K562 (cell line): ENCODE data around the gene ING5. TPM values are rescaled to one million over a fixed set of nuclear protein-coding genes. Genes with fewer than 3 reads are reported as not detected.

ENCODE experiments used
- ATAC-seq: fragments of 200-7000 bp; cut with Tn5 transposase; 3 replicates; pipeline ENCODE4 v1.9.1; 2020; ENCODE audit warnings: moderate library complexity
- Bru-seq: library from RNA; stranded (reverse); fragments of 400-500 nt; gene quantifications from one replicate; lab custom pipeline; 2021; lab: Mats Ljungman, UMichigan
- BruChase-seq, 2 experiments: library from RNA; stranded (reverse); fragments of 400-500 nt; gene quantifications; one replicate each; lab custom pipeline; 2021; lab: Mats Ljungman, UMichigan
- BruUV-seq: library from RNA; stranded (reverse); fragments of 400-500 nt; replicated peaks from 2 replicates; lab custom pipeline; 2021; lab: Mats Ljungman, UMichigan
- CTCF ChIA-PET: fragments of 300-600 bp; formaldehyde crosslinking; extraction: SDS; loops from one replicate; lab custom pipeline; 2021; ENCODE audit warnings: low intra/inter-chr PET ratio; lab: Yijun Ruan, JAX
- POLR2A ChIA-PET: fragments of 300-600, 350-650 bp; sonication (Branson Sonifier 250); formaldehyde crosslinking; extraction: SDS; loops from one replicate; lab custom pipeline; 2021; ENCODE audit warnings: antibody characterized with exemption, inconsistent platforms; lab: Yijun Ruan, JAX
- DNase-seq, 4 experiments: peaks; one replicate each; pipeline versions ENCODE4 v3.0.0 to v3.0.0-alpha.2; 2011 to 2018; ENCODE audit warnings: low spot score in 3 of 4, mixed read lengths in 3 of 4; ENCODE audit errors: extremely low read depth in 1 of 4
- FAIRE-seq: peaks from 2 replicates; lab custom pipeline; 2011; peaks lifted over from hg19 to GRCh38; lab: Jason Lieb, UNC
- H2AFZ ChIP-seq: 2 replicates; pipeline ENCODE4 v1.6.0; 2011; ENCODE audit warnings: low read depth, low read length, control low read depth, inconsistent platforms
- H3K27ac ChIP-seq: fragments of 200-600 bp; 3 replicates; pipeline ENCODE4 v1.8.0; 2011; ENCODE audit warnings: low read depth, mild to moderate bottlenecking, control low read depth, inconsistent platforms, low read length, moderate library complexity, mixed read lengths; ENCODE audit errors: extremely low read depth
- H3K27me3 ChIP-seq, 2 experiments: fragments of 300-600 bp in 1 of 2; 2 replicates in 1 of 2; 3 replicates in 1 of 2; pipeline versions ENCODE4 v1.6.0 to v1.8.0; 2011; ENCODE audit warnings: inconsistent platforms in 2 of 2, low read length in 2 of 2, mild to moderate bottlenecking in 1 of 2, mixed read lengths in 1 of 2, moderate library complexity in 1 of 2; ENCODE audit not compliant: control insufficient read depth in 2 of 2, insufficient read depth in 2 of 2
- H3K36me3 ChIP-seq: fragments of 300-600 bp; 3 replicates; pipeline ENCODE4 v1.8.0; 2011; ENCODE audit warnings: mild to moderate bottlenecking, low read length, inconsistent platforms; ENCODE audit not compliant: control insufficient read depth, insufficient read depth
- H3K4me1 ChIP-seq, 2 experiments: fragments of 200-600 bp in 1 of 2; replicated peaks in 1 of 2; 2 replicates in 1 of 2; 3 replicates in 1 of 2; pipeline versions ENCODE4 v1.5.1 to v1.8.0; 2011; ENCODE audit warnings: inconsistent platforms in 2 of 2, low read length in 2 of 2, mild to moderate bottlenecking in 1 of 2, mixed read lengths in 1 of 2, moderate library complexity in 1 of 2; ENCODE audit not compliant: control insufficient read depth in 2 of 2, insufficient read depth in 2 of 2
- H3K4me2 ChIP-seq: 2 replicates; pipeline ENCODE4 v1.6.1; 2011; ENCODE audit warnings: low read length, control low read depth, inconsistent platforms, mixed read lengths; ENCODE audit not compliant: insufficient read depth
- H3K4me3 ChIP-seq: fragments of 200-600 bp; sonication (generic), shearing (Covaris generic); 2 replicates; pipeline ENCODE4 v1.5.1; 2016; ENCODE audit warnings: control low read depth, inconsistent platforms
- H3K79me2 ChIP-seq: fragments of 200-600 bp; 3 replicates; pipeline ENCODE4 v1.8.0; 2011; ENCODE audit warnings: low read length, inconsistent platforms; ENCODE audit not compliant: control insufficient read depth, insufficient read depth
- H3K9ac ChIP-seq, 2 experiments: 2 replicates each; pipeline versions ENCODE4 v1.6.0 to v1.6.1; 2011; ENCODE audit warnings: low read depth in 2 of 2, low read length in 2 of 2, control low read depth in 1 of 2, inconsistent platforms in 1 of 2, mild to moderate bottlenecking in 1 of 2, mixed read lengths in 1 of 2; ENCODE audit not compliant: insufficient read depth in 1 of 2
- H3K9me1 ChIP-seq: one replicate; pipeline ENCODE4 v1.6.0; 2011; ENCODE audit warnings: inconsistent platforms, mild to moderate bottlenecking, low read length, moderate library complexity; ENCODE audit not compliant: control insufficient read depth, insufficient read depth
- H3K9me3 ChIP-seq: replicated peaks from 2 replicates; pipeline ENCODE4 v1.5.1; 2011; ENCODE audit warnings: low read depth, low read length, inconsistent platforms; ENCODE audit not compliant: control insufficient read depth, insufficient read depth
- H4K20me1 ChIP-seq: replicated peaks from 2 replicates; pipeline ENCODE4 v1.6.1; 2011; ENCODE audit warnings: low read length, inconsistent platforms, mixed read lengths; ENCODE audit not compliant: control insufficient read depth, insufficient read depth
- CAMTA2 ChIP-seq: fragments of 250-450 bp; sonication (Bioruptor Pico); conservative IDR thresholded peaks from 2 replicates; pipeline ENCODE4 v1.5.1; 2022
- EP300 ChIP-seq: IDR thresholded peaks from 2 replicates; pipeline ENCODE4 v1.6.1; 2012; ENCODE audit warnings: low read length, improper control_type of control experiment
- GTF2A2 ChIP-seq: IDR thresholded peaks from 2 replicates; pipeline ENCODE4 v1.6.1; 2016; ENCODE audit warnings: mild to moderate bottlenecking, missing genetic modification characterization, missing compliant biosample characterization
- KAT7 ChIP-seq: sonication (generic); formaldehyde crosslinking; IDR thresholded peaks from 2 replicates; pipeline ENCODE4 v1.8.0; 2022; ENCODE audit warnings: missing genetic modification reagents, mild to moderate bottlenecking, borderline replicate concordance
- MEF2A ChIP-seq: IDR thresholded peaks from 2 replicates; pipeline ENCODE4 v1.6.1; 2011; ENCODE audit warnings: low read depth, mild to moderate bottlenecking, low read length, moderate library complexity; ENCODE audit not compliant: control insufficient read depth
- PHF21A ChIP-seq: fragments of 450-650 bp; IDR thresholded peaks from 2 replicates; pipeline ENCODE4 v1.6.1; 2017; ENCODE audit warnings: low read depth, borderline replicate concordance
- U2AF2 ChIP-seq: fragments of 200-400 bp; formaldehyde crosslinking; optimal IDR thresholded peaks from 2 replicates; pipeline ENCODE3; 2017; ENCODE audit warnings: low read depth, mild to moderate bottlenecking, low read length
- ZNF217 ChIP-seq: sonication (generic); formaldehyde crosslinking; IDR thresholded peaks from 2 replicates; pipeline ENCODE4 v1.8.0; 2022; ENCODE audit warnings: mild to moderate bottlenecking, missing genetic modification reagents
- ZNF280A ChIP-seq: fragments of 450-650 bp; IDR thresholded peaks from 2 replicates; pipeline ENCODE4 v1.6.1; 2018; ENCODE audit warnings: mild to moderate bottlenecking, low read depth; ENCODE audit not compliant: partially characterized antibody
- ZNF583 ChIP-seq: fragments of 250-450 bp; sonication (Bioruptor Pico); IDR thresholded peaks from 2 replicates; pipeline ENCODE4 v1.4.0; 2020
- WGBS: fragments of 100-300 bp; shearing (Covaris generic); methylation state at CpG from one replicate; pipeline ENCODE4 v1.1.6; 2016; ENCODE audit warnings: low coverage, mixed read lengths; ENCODE audit not compliant: insufficient coverage; ENCODE audit errors: missing lambda C conversion rate; 5-methylcytosine and 5-hydroxymethylcytosine counted together
- in situ Hi-C: fragments of 300-500 bp; cut with MboI; formaldehyde crosslinking; loops from 4 replicates; pipeline ENCODE4 v1.15.0; 2018; ENCODE audit warnings: inconsistent platforms, mixed read lengths
- intact Hi-C: fragments of 100-400 bp; cut with micrococcal nuclease; formaldehyde crosslinking; loops from 2 replicates; pipeline ENCODE4 v1.14.2; 2022
- long read RNA-seq, 3 experiments: library from polyadenylated mRNA in 2 of 3; library from RNA in 1 of 3; unstranded in 2 of 3; stranded (forward) in 1 of 3; transcript quantifications; one replicate each; pipeline ENCODE4 v2.0.0, GENCODE V29; 2019 to 2022
- polyA minus RNA-seq, 3 experiments: library from RNA; depleted of rRNA, polyadenylated mRNA; stranded (reverse); fragments of >200 nt; gene quantifications; 2 replicates each; pipeline ENCODE4 v1.2.3, GENCODE V29; 2011
- polyA plus RNA-seq, 8 experiments: library from polyadenylated mRNA; depleted of rRNA in 4 of 8; stranded (reverse) in 5 of 8; unstranded in 3 of 8; fragments of >200 nt; fragmentation: Nextera tagmentation in 2 of 8; fragmentation: Illumina TruSeq in 1 of 8; extraction: Ambion mirVana in 2 of 8; extraction: Trizol in 1 of 8; gene quantifications; 2 replicates each; pipeline versions ENCODE4 v1.2.1 to v1.2.3, GENCODE V29; 2011 to 2014; ENCODE audit warnings: inconsistent platforms in 1 of 8, missing spikeins in 1 of 8
- total RNA-seq, 7 experiments: library from RNA; depleted of rRNA in 6 of 7; stranded (reverse); fragments of >200 nt in 6 of 7; fragmentation: Illumina TruSeq in 2 of 7; extraction: Trizol in 2 of 7; gene quantifications; 2 replicates each; pipeline versions ENCODE4 v1.2.1 to v1.2.3, GENCODE V29; 2011 to 2021; ENCODE audit warnings: low replicate concordance in 1 of 7
- TF ChIP-seq, protein P1 (sequence below): fragments of 250-450 bp; sonication (Bioruptor Pico); IDR thresholded peaks from 2 replicates; pipeline ENCODE4 v1.8.0; 2022; ENCODE audit warnings: moderate library complexity, mild to moderate bottlenecking, inconsistent platforms
- TF ChIP-seq, protein P2 (sequence below): sonication (generic); formaldehyde crosslinking; IDR thresholded peaks from 2 replicates; pipeline ENCODE4 v1.8.1; 2022; ENCODE audit warnings: missing genetic modification reagents

Gene ING5
- 115 and 209 TPM in 2 replicates for total RNA-seq (2011; cell fraction: chromatin; rRNA removed; ENCODE audit: low replicate concordance)
- 112 and 114 TPM in 2 replicates for total RNA-seq (2011; cell fraction: nucleolus; rRNA removed)
- total RNA-seq (2011; cell fraction: nucleoplasm; rRNA removed) = 67.4 and 95.2 TPM in 2 replicates
- total RNA-seq (2014; rRNA removed) (28.7 and 30.5 TPM in 2 replicates), total RNA-seq (2014; rRNA removed; fragmentation: Illumina TruSeq; extraction: Trizol) (23.2 and 27.9 TPM in 2 replicates), total RNA-seq (2015; rRNA removed; fragmentation: Illumina TruSeq; extraction: Trizol) (26.9 and 28.4 TPM in 2 replicates), total RNA-seq (2021) (25.1 and 27.5 TPM in 2 replicates), polyA plus RNA-seq (2011; rRNA removed) (32.0 and 37.2 TPM in 2 replicates), polyA plus RNA-seq (2014; fragmentation: Illumina TruSeq; extraction: Trizol) (21.9 and 23.2 TPM in 2 replicates), polyA plus RNA-seq (2014; fragmentation: Nextera tagmentation; extraction: Ambion mirVana) (10 to 100 TPM; 10.4 to 13.2 TPM), polyA plus RNA-seq (2014; rRNA removed) (53.3 and 73.4 TPM in 2 replicates), polyA minus RNA-seq (2011; rRNA and poly(A)+ RNA removed) (33.2 and 34.8 TPM in 2 replicates), Bru-seq, nascent RNA (percentile 65 among the genes with signal in this experiment), BruChase-seq, experiment 1, labeled RNA remaining after a 2-hour chase (percentile 69 among the genes with signal in this experiment), BruChase-seq, experiment 2, labeled RNA remaining after a 6-hour chase (percentile 71 among the genes with signal in this experiment)
- polyA plus RNA-seq (2011; cell fraction: cytosol; rRNA removed) = 27.3 and 27.8 TPM in 2 replicates
- polyA plus RNA-seq (2011; cell fraction: nucleus; rRNA removed) = 77.4 and 82.1 TPM in 2 replicates
- 23.3 and 29.6 TPM in 2 replicates for polyA plus RNA-seq (2012)
- 17.5 and 22.4 TPM in 2 replicates for polyA minus RNA-seq (2011; cell fraction: cytosol; rRNA and poly(A)+ RNA removed)
- polyA minus RNA-seq (2011; cell fraction: nucleus; rRNA and poly(A)+ RNA removed) = 22.6 and 23.5 TPM in 2 replicates
- long read RNA-seq, experiment 1, full-length matches to known transcripts = 27 of 76 reads
- long read RNA-seq, experiment 1, partial matches to known transcripts = 19 of 76 reads
- long read RNA-seq, experiment 1, other reads (novel, unspliced or antisense) = 30 of 76 reads
- long read RNA-seq, experiment 2, full-length matches to known transcripts = 10 of 27 reads
- long read RNA-seq, experiment 2, partial matches to known transcripts = 8 of 27 reads
- long read RNA-seq, experiment 2, other reads (novel, unspliced or antisense) = 9 of 27 reads
- long read RNA-seq, experiment 3, full-length matches to known transcripts = 10 of 13 reads
- long read RNA-seq, experiment 3, partial matches to known transcripts = 1 of 13 reads
- long read RNA-seq, experiment 3, other reads (novel, unspliced or antisense) = 2 of 13 reads

GRCh38 chr2:241701399-241702154 lies at the start of gene ING5:
ING5 (plus strand) TSS chr2:241702039; CDS start chr2:241702066, 27 bp downstream.
- no peaks in the 10 kb centered on the region for H3K27me3 ChIP-seq
- FAIRE-seq = no peak
- peak within 1 kb of the TSS; percentile 94 for H3K27ac ChIP-seq
- peak; percentile 76 to 94 (median 84) for DNase-seq
- peaks cover 36% of the 10 kb centered on the region for H3K79me2 ChIP-seq
- BruUV-seq = TSS peak; percentile 82
- H3K9ac ChIP-seq = peak within 1 kb of the TSS; percentile 87 to 100
- 0% methylated on average over 5 of the region's 96 CpGs for WGBS
- peak within 1 kb of the TSS; percentile 80 for H3K4me2 ChIP-seq
- peaks cover 4% of the 10 kb centered on the region for H3K9me3 ChIP-seq
- peak within 1 kb of the TSS; percentile 51; the same call in 1 of the 2 replicates for H2AFZ ChIP-seq
- ChIA-PET CTCF (no interaction called here), POLR2A (interaction anchor here (0.5 to 3.0 kb wide), 10 partner anchors 8 to 811 kb away, joined by 3 to 16 read pairs (median 4); partner anchors contain the start of gene DTYMK)
- intact Hi-C loops (no loop called here), in situ Hi-C loops (no loop called here)
- peaks cover 3 to 21% of the 10 kb centered on the region in 2 experiments; a peak in 3 of 5 replicates for H3K4me1 ChIP-seq
- peaks cover 25% of the 10 kb centered on the region for H3K36me3 ChIP-seq
- H3K9me1 ChIP-seq = no peaks in the 10 kb centered on the region
- peak; percentile 80 for ATAC-seq
- no peaks in the 10 kb centered on the region for H4K20me1 ChIP-seq
- peak within 1 kb of the TSS; percentile 89 for H3K4me3 ChIP-seq
- TF ChIP-seq ZNF217 (CRISPR knock-in tag) = no peak
- TF ChIP-seq PHF21A = no peak
- TF ChIP-seq ZNF280A = no peak
- no peak for TF ChIP-seq MEF2A
- TF ChIP-seq ZNF583 (CRISPR knock-in tag) = no peak
- no peak for TF ChIP-seq GTF2A2 (tag)
- TF ChIP-seq U2AF2 = no peak
- TF ChIP-seq, protein P1, sequence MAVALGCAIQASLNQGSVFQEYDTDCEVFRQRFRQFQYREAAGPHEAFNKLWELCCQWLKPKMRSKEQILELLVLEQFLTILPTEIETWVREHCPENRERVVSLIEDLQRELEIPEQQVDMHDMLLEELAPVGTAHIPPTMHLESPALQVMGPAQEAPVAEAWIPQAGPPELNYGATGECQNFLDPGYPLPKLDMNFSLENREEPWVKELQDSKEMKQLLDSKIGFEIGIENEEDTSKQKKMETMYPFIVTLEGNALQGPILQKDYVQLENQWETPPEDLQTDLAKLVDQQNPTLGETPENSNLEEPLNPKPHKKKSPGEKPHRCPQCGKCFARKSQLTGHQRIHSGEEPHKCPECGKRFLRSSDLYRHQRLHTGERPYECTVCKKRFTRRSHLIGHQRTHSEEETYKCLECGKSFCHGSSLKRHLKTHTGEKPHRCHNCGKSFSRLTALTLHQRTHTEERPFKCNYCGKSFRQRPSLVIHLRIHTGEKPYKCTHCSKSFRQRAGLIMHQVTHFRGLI (CRISPR knock-in tag) = no peak
- no peak for TF ChIP-seq EP300
- no peak for TF ChIP-seq CAMTA2
- TF ChIP-seq, protein P2, sequence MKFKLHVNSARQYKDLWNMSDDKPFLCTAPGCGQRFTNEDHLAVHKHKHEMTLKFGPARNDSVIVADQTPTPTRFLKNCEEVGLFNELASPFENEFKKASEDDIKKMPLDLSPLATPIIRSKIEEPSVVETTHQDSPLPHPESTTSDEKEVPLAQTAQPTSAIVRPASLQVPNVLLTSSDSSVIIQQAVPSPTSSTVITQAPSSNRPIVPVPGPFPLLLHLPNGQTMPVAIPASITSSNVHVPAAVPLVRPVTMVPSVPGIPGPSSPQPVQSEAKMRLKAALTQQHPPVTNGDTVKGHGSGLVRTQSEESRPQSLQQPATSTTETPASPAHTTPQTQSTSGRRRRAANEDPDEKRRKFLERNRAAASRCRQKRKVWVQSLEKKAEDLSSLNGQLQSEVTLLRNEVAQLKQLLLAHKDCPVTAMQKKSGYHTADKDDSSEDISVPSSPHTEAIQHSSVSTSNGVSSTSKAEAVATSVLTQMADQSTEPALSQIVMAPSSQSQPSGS (CRISPR knock-in tag) = no peak
- TF ChIP-seq KAT7 (CRISPR knock-in tag) = 0 out of 2 replicates have a peak, but pooled peaks have one; percentile 40
